ENCODE results near the gene RPN1. TPM values are rescaled to one million over a fixed set of nuclear protein-coding genes. Genes with fewer than 3 reads are reported as not detected.
"Not testable (repeated sequence)": the region's sequence is repeated elsewhere in the genome, so short reads cannot be mapped to it uniquely, and the experiment has no call there.

The RPN1 gene
- total RNA-seq, 1 donor from 2014 or later: 84.9 TPM

DNA sequence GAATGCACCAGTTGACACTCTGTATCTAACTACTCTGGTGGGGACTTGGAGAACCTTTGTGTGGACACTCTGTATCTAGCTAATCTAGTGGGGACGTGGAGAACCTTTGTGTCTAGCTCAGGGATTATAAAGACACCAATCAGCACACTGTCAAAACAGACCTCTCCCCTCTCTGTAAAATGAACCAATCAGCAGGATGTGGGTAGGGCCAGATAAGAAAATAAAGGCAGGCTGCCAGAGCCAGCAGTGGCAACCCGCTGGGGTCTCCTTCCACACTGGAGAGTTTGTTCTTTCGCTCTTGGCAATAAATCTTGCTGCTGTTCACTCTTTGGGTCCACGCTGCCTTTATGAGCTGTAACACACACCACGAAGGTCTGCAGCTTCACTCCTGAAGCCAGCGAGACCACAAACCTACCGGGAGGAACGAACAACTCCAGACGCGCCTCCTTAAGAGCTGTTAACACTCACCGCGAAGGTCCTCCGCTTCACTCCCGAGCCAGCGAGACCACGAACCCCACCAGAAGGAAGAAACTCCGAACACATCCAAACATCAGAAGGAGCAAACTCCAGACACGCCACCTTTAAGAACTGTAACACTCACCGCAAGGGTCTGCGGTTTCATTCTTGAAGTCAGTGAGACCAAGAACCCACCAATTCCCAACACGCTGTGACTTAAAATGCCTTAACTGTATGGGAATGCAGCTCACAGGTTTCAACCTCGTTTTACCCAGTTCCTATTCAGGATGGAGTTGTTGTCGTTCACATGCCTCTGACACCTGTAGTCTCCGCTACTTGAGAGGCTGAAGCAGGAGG is 3.6 kb upstream of the RPN1 start:
- DNase-seq (ENCODE audit: low spot score): not testable (repeated sequence)
- intact Hi-C loops (cut with DNase I): loop anchor here (5.0 kb wide), 1 partner anchor 37 kb away; no protein-coding TSS in a partner anchor

DNA sequence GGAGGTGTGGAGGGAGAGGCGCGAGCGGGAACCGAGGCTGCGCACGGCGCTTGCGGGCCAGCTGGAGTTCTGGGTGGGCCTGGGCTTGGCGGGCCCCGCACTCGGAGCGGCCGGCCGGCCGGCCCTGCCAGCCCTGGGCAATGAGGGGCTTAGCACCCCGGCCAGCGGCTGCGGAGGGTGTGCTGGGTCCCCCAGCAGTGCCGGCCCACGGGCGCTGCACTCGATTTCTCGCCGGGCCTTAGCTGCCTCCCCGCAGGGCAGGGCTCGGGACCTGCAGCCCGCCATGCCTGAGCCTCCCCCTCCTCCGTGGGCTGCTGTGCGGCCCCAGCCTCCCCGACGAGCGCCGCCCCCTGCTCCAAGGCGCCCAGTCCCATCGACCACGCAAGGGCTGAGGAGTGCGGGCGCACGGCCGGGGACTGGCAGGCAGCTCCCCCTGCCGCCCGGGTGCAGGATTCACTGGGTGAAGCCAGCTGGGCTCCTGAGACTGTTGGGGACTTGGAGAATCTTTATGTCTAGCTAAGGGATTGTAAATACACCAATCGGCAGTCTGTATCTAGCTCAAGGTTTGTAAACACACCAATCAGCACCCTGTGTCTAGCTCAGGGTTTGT is 2.9 kb upstream of the RPN1 start:
- DNase-seq (ENCODE audit: low spot score): not testable (repeated sequence)
- intact Hi-C loops (cut with DNase I): loop anchor here (5.0 kb wide), 1 partner anchor 36 kb away; no protein-coding TSS in a partner anchor

DNA sequence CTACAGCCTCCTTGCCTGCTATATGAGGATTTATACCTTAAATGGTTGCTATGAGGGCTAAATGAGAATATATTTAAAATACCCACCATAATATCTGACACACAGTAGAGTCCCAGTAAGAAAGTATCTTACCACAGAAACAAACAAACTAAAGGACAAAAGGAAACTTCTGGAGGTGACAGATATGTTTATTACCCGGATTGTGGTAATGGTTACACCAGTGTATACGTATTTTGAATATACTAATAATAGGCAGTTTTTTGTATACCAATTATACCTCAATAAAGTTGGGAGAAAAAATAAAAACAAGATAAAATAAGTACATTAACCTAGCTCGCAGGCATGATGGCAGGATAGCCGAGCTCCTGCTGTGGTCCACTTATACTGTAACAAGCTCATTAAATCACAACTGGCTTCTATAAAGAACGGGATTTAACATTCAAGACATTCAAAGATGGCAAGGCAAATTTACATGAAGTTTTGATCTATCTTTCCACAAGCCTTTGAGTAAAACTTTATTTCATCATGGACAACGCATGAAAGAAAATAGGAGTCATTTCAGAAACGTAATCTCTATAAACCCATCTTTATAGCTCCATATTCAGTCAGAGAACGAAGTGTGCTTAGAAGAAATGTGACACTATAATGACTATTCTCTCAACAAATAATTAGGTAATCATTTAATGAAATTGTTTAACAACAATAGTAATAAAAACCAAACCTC is 1.5 kb downstream of the RPN1 start:
- no peak for DNase-seq (ENCODE audit: low spot score)
- intact Hi-C loops (cut with DNase I): no loop called here

DNA sequence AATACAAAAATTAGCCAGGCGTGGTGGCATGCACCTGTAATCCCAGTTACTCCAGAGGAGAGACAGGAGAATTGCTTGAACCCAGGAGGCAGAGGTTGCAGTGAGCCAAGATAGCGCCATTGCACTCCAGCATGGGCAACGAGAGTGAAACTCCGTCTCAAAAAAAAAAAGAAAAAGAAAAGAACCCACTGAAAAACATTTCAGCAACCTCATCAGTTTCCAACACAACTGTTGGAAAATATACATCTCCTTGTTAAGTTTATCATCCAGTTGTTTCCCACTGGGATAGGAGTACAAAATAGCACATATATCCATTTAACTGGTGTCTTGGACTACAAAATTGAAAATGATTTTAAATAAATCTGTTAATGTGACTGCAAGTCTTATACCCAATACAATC is 2.2 kb downstream of the RPN1 start:
- intact Hi-C loops (cut with DNase I): no loop called here
- no peak for DNase-seq (ENCODE audit: low spot score)

DNA sequence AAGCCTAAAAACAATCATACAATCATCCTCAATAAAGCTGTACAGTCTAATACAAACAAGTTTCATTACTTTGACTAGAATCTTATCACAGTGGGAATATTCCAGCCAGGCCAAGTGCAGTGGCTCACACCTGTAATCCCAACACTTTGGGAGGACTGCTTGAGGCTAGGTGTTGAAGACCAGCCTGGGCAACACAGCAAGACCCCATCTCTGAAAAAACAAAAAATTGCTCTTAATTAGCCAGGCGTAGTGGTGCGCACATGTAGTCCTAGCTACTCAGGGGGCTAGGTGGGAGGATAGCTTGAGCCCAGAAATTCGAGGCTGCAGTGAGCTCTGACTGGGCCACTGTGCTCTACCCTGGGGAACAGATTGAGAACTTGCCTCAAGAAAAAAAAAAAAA is 3.3 kb downstream of the RPN1 start:
- no peak for DNase-seq (ENCODE audit: low spot score)
- intact Hi-C loops (cut with DNase I): no loop called here

DNA sequence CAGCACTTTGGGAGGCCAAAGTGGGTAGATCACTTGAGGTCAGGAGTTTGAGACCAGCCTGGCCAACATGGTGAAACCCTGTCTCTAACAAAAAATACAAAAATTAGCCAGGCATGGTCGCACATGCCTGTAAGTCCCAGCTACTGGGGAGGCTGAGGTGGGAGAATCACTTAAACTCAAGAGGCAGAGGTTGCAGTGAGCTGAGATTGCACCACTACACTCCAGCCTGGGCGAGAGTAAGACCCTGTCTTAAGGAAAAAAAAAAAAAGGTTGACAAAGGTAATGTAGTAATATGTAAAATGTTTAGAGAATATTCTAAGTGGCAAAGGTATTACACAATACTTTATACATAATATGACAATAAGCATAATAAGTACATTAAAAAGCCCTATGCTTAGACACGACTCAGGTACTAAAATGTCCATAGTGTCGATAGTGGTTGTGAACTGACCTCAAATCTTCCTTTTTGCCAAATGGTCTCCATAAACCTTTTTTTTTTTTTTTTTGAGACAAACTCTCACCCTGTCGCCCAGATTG is 16.5 kb downstream of the RPN1 start:
- no peak for DNase-seq (ENCODE audit: low spot score)
- intact Hi-C loops (cut with DNase I): no loop called here

DNA sequence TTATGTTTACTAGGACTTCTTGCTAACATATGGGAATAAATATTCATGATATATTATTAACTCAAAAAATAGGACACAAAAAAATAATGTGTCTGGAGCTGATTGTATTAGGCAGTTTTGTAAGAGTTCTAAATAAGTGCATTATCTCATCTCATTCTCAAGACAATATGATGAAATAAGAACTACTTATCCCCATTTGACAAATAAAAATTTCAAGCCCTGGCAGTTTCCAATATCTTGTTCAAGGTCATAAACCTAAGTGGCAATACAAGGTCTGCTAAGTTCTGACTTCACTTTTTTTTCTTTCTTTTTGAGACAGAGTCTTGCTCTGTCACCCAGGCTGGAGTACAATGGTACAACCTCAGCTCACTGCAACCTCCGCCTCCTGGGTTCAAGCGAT is 18.3 kb downstream of the RPN1 start:
- no peak for DNase-seq (ENCODE audit: low spot score)
- intact Hi-C loops (cut with DNase I): no loop called here

DNA sequence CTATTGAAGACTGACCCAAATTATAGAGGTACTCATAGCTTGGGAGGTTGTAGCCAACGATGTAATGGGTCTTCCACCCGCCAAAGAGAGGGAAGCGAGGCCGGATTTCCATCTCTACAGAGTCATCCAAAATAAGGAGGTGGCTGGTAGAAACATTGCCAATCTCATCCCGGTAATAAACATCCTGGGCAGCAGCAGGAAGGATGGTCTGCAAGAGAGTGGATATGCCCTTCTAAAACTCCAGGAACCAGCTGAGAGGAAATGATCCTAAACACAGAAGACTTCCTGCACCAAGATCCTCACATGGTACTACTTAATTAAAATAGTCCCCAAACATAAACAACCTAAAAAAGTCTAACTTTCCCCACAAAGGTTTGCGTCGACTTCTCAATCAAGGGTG is 20.7 kb downstream of the RPN1 start:
- intact Hi-C loops (cut with DNase I): no loop called here
- DNase-seq (ENCODE audit: low spot score): peak; percentile 14

DNA sequence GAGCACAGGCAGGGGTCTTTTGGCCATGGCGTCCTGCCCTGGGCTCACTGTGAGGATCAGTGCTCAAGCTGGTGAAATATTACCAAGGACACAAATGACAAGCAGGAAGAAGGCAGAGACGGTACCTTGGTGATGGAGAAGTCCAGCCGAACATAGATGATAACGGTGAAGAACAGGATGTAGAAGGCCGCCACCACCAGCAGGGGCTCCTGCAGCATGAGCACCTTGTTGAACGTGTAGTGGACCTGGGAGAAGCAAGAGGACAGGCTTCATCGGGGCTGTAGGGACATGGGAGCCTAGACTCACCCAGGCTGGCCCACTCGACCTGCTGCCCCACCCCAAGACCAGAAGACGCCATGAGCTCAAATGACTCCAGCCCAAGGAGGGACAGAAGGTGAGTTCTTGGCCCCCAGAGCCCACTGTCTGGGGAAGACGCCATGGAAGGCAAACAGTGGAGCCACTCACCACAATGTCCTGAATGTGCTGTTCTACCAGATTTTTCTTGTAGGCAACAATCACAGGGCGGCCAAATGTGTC is 25.1 kb downstream of the RPN1 start:
- intact Hi-C loops (cut with DNase I): no loop called here
- peak; percentile 60 for DNase-seq (ENCODE audit: low spot score)

DNA sequence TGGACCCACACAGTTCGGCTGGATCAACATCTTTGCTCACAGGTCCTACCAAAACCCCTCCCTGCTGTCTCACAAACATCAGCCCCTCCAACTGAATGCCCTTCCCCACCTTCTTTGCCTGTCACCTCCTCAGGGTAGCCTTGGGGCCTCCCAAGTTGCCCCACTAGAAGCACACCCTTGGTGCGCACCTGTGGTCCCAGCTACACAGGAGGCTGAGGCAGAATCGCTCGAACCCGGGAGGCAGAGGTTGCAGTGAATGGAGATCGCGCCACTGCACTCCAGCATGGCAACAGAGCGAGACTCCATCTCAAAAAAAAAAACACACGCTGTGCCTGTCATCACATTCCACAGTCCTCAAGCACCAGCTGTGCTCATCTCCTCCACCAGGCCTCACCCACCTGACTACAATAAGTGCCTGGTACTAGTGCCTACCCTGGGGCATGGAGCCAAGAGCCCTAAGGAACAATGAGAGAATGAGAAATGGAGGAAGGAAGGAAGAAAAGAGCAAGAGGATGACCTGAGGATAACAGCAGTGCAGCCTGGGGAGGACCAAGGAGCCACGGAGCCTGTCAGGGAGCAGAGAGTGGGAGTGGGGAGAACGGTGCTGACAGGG is 26.0 kb downstream of the RPN1 start:
- intact Hi-C loops (cut with DNase I): no loop called here
- peak; percentile 63 for DNase-seq (ENCODE audit: low spot score)

DNA sequence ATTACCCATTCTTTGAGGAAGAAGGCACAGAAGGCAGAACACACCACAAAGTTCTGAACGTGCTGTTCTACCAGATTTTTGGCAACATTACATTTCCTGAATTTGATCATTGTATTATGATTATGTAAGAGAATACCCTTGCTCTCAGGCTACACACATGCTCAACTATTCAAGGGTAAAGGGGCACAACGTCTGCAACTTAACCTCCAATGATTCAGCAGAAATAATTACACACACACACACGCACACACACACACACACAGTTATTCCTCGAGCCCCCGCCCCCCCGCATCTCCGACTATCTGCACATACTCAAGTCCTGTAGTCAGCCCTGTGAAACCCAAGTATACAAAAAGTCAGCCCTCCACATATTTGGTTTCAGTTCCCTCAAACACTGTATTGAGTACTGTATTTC is 26.8 kb downstream of the RPN1 start:
- intact Hi-C loops (cut with DNase I): no loop called here
- DNase-seq (ENCODE audit: low spot score): no peak

DNA sequence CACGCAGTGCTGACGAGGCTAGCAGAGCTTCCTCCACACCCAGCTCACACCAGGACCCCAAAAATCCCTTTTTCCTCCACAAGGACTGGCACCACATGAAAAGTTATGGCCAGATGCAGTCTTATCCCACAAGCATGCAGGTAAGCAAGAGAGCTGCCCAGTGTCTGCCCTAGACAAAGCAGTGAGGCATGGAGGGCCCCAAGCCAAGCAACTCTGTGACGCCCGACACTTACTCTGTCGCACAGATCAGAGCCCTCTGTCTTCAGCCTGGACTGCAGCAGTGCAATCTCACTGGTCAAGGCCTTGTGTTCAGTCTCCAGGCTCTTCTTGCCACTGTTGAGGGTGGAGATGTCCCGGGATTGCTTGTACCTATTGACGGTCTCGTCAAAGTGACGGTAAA is 28.7 kb downstream of the RPN1 start:
- DNase-seq (ENCODE audit: low spot score): no peak
- intact Hi-C loops (cut with DNase I): no loop called here

DNA sequence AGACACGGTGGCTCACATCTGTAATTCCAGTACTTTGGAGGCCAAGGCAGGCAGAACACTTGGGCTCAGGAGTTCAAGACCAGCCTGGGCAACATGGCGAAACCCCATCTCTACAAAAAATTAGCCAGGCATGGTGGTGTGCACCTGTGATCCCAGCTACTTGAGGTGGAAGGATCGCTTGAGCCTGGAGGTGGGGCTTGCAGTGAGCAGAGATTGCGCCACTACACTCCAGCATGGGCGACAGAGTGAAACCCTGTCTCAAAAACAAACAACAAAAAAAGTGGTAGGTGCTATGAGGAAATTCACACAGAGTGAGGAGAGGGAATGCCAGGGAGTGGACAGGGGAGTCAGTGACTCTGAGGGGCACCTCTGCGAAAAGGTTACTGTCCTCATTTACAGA is 29.4 kb downstream of the RPN1 start:
- DNase-seq (ENCODE audit: low spot score): no peak
- intact Hi-C loops (cut with DNase I): no loop called here

DNA sequence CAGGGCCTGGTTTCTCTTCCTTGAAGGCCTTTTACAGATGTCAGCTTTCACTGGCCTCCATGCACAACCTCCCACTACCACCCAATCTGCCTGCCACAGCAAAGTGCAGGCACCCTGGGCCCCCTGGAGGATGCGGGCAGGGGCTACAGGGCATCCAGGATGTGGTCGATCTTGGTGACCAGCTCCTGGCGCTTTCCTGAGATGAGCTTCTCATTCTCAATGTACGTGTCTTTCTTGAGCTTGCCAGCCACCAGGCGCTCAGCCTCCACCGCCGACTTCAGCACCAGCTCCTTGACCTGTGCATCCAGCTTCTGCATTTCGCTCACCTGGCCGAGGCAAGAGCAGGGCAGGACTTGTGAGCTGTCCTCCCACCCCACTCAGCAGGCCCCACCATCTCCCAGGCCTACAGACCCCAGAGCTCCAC is 30.3 kb downstream of the RPN1 start:
- DNase-seq (ENCODE audit: low spot score): no peak

DNA sequence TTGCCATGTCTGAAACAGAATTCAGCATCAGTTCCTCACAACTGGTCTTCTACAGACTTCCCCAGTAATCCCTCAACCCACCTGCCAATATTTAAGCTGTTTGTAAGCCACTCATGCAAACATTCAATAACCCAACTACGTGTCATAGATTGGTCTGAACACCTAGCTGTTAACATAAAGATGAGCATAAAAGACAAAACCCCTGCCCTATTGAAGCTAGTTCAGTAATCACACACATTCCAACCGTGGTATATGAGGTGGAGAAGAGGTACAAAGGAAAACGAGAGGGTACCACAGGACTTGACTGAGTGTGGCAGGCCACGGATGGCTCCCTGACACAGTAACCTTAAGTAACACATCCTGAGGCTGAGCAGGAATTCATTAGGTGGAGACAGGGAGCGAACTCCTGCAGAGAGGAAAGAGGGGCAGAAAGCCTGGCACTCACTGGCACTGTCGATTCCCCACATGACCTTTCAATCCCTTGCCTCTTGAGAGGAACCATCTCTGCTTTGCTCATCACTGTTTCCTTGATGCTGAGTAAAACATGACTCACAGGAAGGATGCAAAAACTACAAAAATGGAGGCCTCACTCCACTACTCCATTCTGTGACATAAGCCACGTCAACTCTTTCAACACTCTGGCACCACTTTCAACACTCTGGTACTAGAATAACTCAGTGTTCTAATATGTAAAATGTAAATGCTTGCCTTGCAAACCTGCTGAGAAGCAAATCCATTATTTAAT is 31.3 kb downstream of the RPN1 start:
- intact Hi-C loops (cut with DNase I): loop anchor here (5.0 kb wide), 4 partner anchors 33 to 228 kb away; partner anchors contain the start of gene RPN1
- no peak for DNase-seq (ENCODE audit: low spot score)

More for the DNA sequence above, 30.3 kb downstream of the RPN1 start:
- intact Hi-C loops (cut with DNase I): no loop called here

DNA sequence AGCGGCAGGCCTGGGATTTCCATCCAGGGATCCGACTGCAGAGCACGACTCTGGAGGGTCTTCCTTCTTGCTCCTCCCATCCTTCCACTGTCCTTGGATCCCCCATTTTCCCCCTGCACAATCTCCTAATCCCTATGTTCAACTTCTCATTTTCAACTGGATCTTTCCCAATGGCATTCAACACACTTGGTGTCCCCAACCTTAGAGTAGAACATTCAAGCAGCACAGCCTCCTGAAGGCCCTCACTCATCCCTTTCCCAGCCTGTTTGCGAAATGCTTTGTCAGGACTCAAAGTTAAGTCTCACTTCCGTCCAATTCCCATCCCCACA is 32.3 kb downstream of the RPN1 start:
- intact Hi-C loops (cut with DNase I): loop anchor here (5.0 kb wide), 4 partner anchors 34 to 229 kb away; partner anchors contain the start of gene RPN1
- no peak for DNase-seq (ENCODE audit: low spot score)

DNA sequence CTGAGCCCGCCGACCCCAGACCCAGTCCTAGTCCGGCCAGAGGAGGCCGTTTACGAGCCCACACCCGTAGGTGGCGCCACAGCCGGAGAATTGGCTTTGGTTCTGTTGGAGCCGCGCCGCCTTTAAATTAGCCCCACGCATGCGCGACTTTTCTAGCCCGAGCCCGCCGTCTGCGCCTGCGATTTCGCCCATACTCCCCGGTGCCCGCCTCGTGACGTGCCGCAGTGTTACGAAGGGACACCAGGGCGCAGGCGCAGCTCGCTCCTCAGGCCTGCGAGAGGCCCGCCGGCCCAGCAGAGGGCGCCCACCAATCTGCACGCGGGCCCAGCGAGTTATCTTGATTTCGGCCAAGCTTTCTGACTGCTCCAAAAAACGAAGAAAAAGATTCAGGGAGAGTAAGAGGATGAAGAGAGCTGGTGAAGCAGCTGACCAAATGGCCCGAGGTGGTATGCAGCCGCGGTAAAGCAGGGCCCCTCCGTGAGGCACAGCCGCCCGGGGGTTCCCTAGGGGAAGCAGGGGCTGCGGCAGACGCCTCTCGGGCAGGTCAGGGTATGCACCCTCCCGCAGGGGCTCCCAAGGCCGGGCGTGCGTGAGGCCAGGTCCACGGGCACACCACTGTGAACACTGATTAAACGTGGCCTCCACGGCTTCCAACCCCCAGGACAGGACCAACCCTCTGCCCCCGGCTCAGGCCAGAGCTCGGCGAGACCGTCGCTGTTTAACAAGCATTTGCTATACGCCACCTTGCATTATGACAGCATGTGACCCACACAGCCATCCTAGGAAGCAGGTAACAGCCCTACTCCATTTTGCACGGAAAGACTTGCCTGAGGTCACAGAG is 32.8 kb downstream of the RPN1 start:
- DNase-seq (ENCODE audit: low spot score): peak; percentile 99
- intact Hi-C loops (cut with DNase I): loop anchor here (2.0 to 5.0 kb wide), 5 partner anchors 35 to 261 kb away; partner anchors contain the start of genes ACAD9 and RPN1

DNA sequence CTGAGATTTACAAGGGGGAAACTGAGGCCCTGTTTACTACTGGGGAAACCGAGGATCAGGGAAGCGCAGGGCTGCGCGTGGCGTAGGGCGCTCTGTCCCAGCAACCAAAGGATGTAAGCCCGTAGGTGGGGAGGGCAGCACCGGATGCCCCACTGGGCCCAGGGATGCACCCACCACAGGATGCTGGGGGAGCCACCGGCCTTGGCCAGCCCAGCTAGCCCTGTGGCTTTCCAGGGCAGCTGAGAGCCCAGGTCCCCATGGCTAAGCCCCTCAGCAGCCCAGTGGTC is 33.4 kb downstream of the RPN1 start:
- no peak for DNase-seq (ENCODE audit: low spot score)
- intact Hi-C loops (cut with DNase I): loop anchor here (2.0 to 5.0 kb wide), 5 partner anchors 35 to 262 kb away; partner anchors contain the start of genes ACAD9 and RPN1
